Measurements from ENCODE around the gene ANKRD22. TPM values are rescaled to one million over a fixed set of nuclear protein-coding genes. Genes with fewer than 3 reads are reported as not detected.
"Not testable (repeated sequence)": the region's sequence is repeated elsewhere in the genome, so short reads cannot be mapped to it uniquely, and the experiment has no call there.

ANKRD22 gene
- polyA plus RNA-seq, 1 of the 3 experiments (the other 2 are of a cell fraction), result 0.15 TPM

DNA sequence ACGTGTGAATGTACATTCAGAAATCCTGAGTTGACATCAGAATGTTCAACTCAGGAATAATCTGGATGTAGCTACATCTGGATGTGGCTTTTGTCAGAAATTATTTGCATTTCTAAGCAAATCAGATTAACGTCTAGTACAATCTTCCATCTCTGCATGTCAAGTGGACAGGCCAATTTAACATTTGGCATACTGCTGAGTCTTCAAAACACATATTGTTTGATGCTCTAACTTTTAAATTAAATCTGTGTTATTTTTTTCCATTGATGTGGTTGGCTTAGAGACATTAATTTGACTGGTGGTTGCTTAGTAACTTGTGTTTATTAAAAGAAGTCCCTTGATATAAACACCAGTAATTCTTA lies 31.8 kb upstream of the ANKRD22 start (continued):
- TF ChIP-seq REST (IDR thresholded peaks at IDR 0.05; ENCODE audit: low read depth, low read length), result no peak
- TF ChIP-seq TCF12 (IDR thresholded peaks at IDR 0.05), result peak; percentile 56
- no peak for TF ChIP-seq EZH2phosphoT487 (IDR thresholded peaks at IDR 0.05; ENCODE audit: borderline replicate concordance, low read depth)
- TF ChIP-seq FOXM1 (IDR thresholded peaks at IDR 0.05; ENCODE audit: low read depth), result no peak
- TF ChIP-seq NRF1 (IDR thresholded peaks at IDR 0.05; ENCODE audit: low read depth, low read length), result no peak
- no peak for TF ChIP-seq RFX5 (IDR thresholded peaks at IDR 0.05; ENCODE audit: low read length)
- TF ChIP-seq TEAD4 (IDR thresholded peaks at IDR 0.05; ENCODE audit: borderline replicate concordance, insufficient read depth), result no peak
- 0 out of 2 replicates have a peak, but pooled peaks have one; percentile 16 for TF ChIP-seq JUND (IDR thresholded peaks at IDR 0.05)
- peak; percentile 20; the same call in 1 of the 2 replicates for TF ChIP-seq GATA2 (CRISPR knock-in tag; IDR thresholded peaks at IDR 0.05)
- TF ChIP-seq RAD21 (IDR thresholded peaks at IDR 0.05; ENCODE audit: low read length), result no peak

DNA sequence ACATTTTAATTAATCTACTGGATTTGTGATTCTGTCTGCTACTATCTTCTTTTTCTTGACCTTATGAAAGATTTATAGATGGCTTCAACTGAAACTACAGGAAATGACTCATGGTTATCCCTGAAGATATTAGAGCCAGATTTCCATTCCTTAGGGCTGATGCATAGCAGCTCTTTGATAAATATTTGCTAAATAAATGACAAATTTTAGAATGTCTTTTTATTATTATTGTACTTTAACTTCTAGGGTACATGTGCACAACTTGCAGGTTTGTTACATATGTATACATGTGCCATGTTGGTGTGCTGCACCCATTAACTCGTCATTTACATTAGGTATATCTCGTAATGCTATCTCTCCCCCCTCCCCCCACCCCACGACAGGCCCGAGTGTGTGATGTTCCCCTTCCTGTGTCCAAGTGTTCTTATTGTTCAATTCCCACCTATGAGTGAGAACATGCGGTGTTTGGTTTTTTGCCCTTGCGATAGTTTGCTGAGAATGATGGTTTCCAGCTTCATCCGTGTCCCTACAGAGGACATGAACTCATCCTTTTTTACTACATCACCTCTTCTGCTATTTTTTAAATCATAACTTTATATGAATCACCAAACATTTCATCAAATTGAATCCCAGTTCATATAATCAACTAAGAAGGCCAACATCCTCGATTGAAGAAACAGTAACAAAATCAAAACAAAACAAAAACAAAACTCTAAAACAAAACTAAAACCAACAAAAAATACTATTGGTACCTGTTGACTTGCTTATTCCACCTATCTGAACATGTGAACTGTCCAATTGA lies 31.2 kb upstream of the ANKRD22 start:
- Histone ChIP-seq H3K4me1 (ENCODE audit: control insufficient read depth in 1 of 2, insufficient read depth in 2 of 2, low read depth in 1 of 2, low read length in 1 of 2) (peaks cover 27 to 53% of the 10 kb centered on the region in 2 experiments), H2AFZ (ENCODE audit: low read depth) (0 out of 2 replicates have a peak overlapping the region, but pooled peaks have one; percentile 36), H3F3A (replicated peaks; ENCODE audit: insufficient read depth) (peaks cover 45% of the 10 kb centered on the region), H3K79me2 (ENCODE audit: insufficient read depth) (peaks cover 67% of the 10 kb centered on the region), H3K4me3 (ENCODE audit: low read depth in 2 of 2, low read length in 1 of 2) (peak overlapping the region; percentile 79 to 89; a peak in 3 of 4 replicates), H3K9ac (peak overlapping the region; percentile 84), H3K27ac (ENCODE audit: low read depth in 2 of 2, low read length in 1 of 2) (peak overlapping the region; percentile 91 to 96), H3K4me2 (peak overlapping the region; percentile 90)
- 13% methylated on average over 8 of the region's 8 CpGs for WGBS (ENCODE audit: low lambda C conversion rate)
- H3K36me3 ChIP-seq (replicated peaks in 1 of 2; ENCODE audit: control insufficient read depth in 1 of 2, insufficient read depth in 2 of 2, low read length in 1 of 2); DNase-seq; H4K20me1 ChIP-seq (ENCODE audit: insufficient read depth); H3K9me3 ChIP-seq; POLR2A ChIA-PET; H3K27me3 ChIP-seq (ENCODE audit: insufficient read depth); H3K9me2 ChIP-seq: not testable (repeated sequence)
- CTCF ChIA-PET, result interaction anchor here (1.4 to 5.0 kb wide), 3 partner anchors 13 to 53 kb away, joined by 3 to 32 read pairs (median 6); no protein-coding TSS in a partner anchor
- peak; percentile 99 for TF ChIP-seq JUND (IDR thresholded peaks at IDR 0.05)
- 0 out of 2 replicates have a peak, but pooled peaks have one; percentile 42 for TF ChIP-seq MEF2A (IDR thresholded peaks at IDR 0.05; ENCODE audit: borderline replicate concordance, low read depth)
- peak; percentile 85; the same call in 1 of the 2 replicates for TF ChIP-seq POLR2AphosphoS5 (IDR thresholded peaks at IDR 0.05; ENCODE audit: low read depth, low read length)
- peak; percentile 95 for TF ChIP-seq FOSL2 (IDR thresholded peaks at IDR 0.05; ENCODE audit: borderline replicate concordance, low read depth)
- peak; percentile 95 for TF ChIP-seq TCF12 (IDR thresholded peaks at IDR 0.05)
- TF ChIP-seq, protein P1, sequence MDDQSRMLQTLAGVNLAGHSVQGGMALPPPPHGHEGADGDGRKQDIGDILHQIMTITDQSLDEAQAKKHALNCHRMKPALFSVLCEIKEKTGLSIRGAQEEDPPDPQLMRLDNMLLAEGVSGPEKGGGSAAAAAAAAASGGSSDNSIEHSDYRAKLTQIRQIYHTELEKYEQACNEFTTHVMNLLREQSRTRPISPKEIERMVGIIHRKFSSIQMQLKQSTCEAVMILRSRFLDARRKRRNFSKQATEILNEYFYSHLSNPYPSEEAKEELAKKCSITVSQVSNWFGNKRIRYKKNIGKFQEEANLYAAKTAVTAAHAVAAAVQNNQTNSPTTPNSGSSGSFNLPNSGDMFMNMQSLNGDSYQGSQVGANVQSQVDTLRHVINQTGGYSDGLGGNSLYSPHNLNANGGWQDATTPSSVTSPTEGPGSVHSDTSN (IDR thresholded peaks at IDR 0.05), result peak; percentile 96
- TF ChIP-seq YY1 (IDR thresholded peaks at IDR 0.05; ENCODE audit: low read depth), result 0 out of 2 replicates have a peak, but pooled peaks have one; percentile 27
- peak; percentile 89 for TF ChIP-seq TEAD4 (IDR thresholded peaks at IDR 0.05; ENCODE audit: borderline replicate concordance, insufficient read depth)
- peak; percentile 85; the same call in 1 of the 2 replicates for TF ChIP-seq NFIC (IDR thresholded peaks at IDR 0.05; ENCODE audit: borderline replicate concordance)
- 0 out of 2 replicates have a peak, but pooled peaks have one; percentile 34 for TF ChIP-seq TAF1 (IDR thresholded peaks at IDR 0.05; ENCODE audit: borderline replicate concordance, low read depth, low read length)
- TF ChIP-seq RXRA (IDR thresholded peaks at IDR 0.05; ENCODE audit: borderline replicate concordance, low read depth), result peak; percentile 70; the same call in 1 of the 2 replicates
- TF ChIP-seq FOXM1 (IDR thresholded peaks at IDR 0.05; ENCODE audit: low read depth), result peak; percentile 75
- TF ChIP-seq MAX (IDR thresholded peaks at IDR 0.05; ENCODE audit: low read depth), result 0 out of 2 replicates have a peak, but pooled peaks have one; percentile 11
- peak; percentile 52 to 95; a peak in 3 of 4 replicates for TF ChIP-seq EP300 (IDR thresholded peaks at IDR 0.05; ENCODE audit: borderline replicate concordance in 1 of 2, low read depth in 1 of 2, low read length in 1 of 2)

Measured in SK-N-SH (cell line).